K562 treated with DMSO at 1 percent for 4 hours (cell line): ENCODE results near the gene ANKRD31. TPM values are rescaled to one million over a fixed set of nuclear protein-coding genes. Genes with fewer than 3 reads are reported as not detected.

ENCODE experiments used
- total RNA-seq: library from RNA; unstranded; fragments of 300-600 nt; gene quantifications from 2 replicates; pipeline ENCODE4 v1.2.3, GENCODE V29; 2022; ENCODE audit not compliant: insufficient read depth

ANKRD31 gene, protein sequence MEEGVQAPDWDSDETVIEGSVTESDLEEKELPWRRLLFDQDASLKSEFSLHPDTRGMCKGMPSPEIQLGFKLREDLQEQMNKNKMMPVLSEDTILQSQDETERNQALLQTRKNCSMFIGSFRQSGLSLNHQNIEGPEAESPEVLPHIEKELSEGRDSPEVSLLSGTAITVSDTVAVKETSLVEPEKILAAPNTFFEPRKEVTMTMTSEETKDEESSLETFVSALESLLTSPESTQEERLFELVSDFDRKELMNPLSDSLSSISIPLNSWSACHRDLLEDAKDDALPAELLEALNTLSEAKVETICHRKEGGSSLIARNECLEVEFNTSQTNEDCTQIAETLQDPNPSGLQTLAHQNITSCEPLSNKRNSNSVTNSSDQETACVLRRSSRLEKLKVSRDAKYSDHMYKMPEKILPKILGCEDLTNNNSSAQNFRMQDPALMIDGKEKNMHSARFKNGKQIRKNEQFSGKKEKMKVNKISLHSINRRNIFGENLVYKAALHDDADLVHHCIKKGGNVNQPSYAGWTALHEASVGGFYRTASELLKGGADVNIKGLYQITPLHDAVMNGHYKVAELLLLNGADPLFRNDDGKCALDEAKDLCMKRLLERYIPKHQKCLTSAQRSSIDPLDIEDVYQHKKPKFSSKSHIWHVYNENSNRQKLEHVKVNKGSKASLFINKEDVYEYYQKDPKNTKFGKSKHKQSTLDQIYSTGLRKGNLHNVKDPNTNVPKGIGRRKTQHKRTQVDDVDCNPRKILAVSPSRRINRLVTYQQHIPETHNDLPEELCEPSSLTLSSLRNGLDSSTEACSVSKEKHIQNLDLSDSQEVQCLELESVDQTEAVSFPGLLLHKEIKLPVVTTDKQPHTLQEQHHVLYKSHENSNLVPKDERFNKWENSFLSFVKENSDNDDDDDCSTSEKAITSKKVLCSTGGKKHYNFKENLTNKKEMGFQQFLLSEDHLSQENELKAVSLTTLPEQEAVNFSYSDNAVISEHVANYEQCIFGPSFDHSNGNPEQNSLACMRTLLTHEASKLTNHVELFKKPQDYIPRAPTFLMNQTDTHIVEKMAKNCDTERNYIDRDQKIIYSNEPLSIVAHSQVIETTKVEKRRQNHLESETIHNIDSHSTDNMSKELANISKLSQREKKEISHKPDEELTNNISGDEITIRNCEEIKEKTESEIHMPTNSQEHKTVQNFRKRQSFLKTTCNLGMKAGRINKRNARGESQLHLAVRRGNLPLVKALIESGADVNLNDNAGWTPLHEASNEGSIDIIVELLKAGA (N-terminal part only)
- total RNA-seq = not detected in 2 replicates

DNA sequence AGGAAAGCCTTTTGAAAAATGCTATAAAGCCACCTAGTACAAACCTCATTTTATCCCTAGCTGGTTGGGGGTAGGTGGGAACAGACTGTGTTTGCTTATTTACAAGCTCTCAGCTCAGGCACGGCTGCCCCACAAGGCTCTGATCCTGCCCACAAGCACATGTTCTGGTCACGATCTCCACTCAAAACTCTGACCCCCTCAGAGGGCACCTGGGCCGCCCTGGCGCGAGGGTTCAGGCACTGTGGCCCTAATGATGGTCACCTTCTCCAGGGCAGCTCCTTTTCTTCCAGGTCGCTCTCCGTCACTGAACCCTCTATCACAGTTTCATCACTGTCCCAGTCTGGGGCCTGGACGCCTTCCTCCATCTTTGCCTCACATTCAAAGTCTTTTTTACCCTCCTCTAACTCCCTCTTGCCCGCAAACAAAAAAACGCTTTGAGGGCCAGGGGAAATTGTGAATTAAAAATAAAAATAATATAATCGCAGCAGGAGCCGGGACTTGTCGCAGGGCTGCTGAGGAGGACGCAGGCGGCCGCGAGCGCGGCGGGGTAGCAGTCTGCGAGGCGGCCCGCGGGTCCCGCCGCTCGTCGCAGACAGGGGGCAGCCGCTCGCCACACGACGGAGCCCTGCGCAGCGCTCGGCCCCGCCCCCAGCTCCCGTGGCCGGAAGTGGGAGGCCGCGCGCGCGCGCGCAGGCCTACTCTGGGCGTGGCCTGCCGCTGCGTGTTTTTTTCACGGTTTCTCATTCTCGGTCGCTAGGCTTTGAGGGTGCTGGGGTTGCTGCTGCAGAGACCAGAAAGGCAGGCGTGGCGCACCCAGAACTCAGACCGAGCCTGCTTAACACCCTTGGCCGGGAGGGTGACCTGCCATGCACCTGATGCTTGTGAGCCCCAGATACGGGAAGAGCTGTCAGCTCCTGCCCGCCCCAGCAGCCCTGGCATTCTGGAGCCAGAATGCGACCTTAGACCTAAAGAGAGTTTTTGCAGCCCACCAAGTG, at the start of gene ANKRD31:
ANKRD31 (minus strand) TSS at position 557 of the 995 bp plus-strand sequence; CDS start at position 365, 192 bp downstream.

DNA sequence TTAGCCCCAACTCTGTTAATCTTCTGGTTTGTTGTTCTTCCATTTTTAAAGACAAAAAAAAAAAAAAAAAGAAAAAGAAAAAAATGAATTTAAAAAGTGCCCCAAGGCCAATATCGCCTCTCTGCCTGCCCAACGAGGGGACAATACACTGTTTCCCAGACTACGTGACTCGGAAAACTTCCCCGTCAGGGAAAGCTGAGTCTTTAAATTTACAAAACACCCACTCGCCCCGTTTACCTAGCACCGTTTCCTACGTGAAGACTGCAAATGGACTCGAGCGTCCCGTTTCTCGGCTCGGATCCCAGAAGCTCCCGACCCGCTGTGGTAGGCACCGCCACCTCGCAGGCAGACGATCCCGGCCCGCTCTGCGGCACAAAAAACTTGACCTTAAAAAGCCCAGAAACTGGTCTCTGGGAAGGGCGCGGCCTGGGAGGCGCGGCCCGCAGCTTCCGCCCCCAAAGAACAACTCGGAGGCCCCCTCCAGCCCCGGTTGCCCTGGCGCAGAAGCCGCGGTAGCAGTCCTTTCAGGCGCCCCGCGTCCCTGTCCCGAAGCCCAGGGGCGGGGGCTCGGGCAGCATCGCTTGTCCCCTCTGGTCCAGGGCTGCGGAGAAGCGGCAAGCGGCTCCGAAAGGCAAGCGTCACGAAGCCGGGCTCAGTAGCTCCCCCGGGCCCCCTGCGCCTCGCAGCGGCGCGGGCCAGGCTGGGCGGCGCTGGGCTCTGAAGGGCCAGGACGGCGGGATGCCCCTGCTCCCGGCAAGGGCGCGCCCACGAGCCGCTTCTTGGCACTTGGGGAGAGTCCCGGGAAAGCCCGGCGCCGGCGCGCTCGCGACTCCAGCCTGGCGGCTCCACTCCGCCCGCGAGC, 184.3 kb downstream of the ANKRD31 start, which contains the start of gene GCNT4:
GCNT4 (minus strand) TSS at position 367 of the 862 bp plus-strand sequence. CDS start 22,521 bp downstream, outside the sequence.

Other genes with a start within 250 kb of the ANKRD31 start
- not detected in 2 replicates for gene GCNT4, start 184.3 kb downstream of the ANKRD31 start, total RNA-seq
- 19.9 and 26.1 TPM in 2 replicates for gene HMGCR, start 100.3 kb upstream of the ANKRD31 start, total RNA-seq